Gastrocnemius medialis (tissue), 4 donors: ENCODE results near the gene HSPB6. TPM values are rescaled to one million over a fixed set of nuclear protein-coding genes. Genes with fewer than 3 reads are reported as not detected.

Experiments used
- ATAC-seq, 2 donors: fragments of 150-250 bp; one replicate each; pipeline ENCODE4 v1.9.1; 2016
- DNase-seq, 2 donors: peaks; one replicate each; pipeline ENCODE4 v3.0.0-alpha.2; 2019
- H3K27ac ChIP-seq, 4 donors: fragments of 200-600 bp; sonication (generic); 1 replicate in 1 of 4; 2 replicates in 3 of 4; pipeline ENCODE4 v1.5.1; 2016 to 2018; ENCODE audit warnings: mild to moderate bottlenecking in 2 of 4, moderate library complexity in 1 of 4
- H3K27me3 ChIP-seq, 3 donors: fragments of 200-600 bp; sonication (generic) in 2 of 3; 1 replicate in 1 of 3; 2 replicates in 2 of 3; pipeline versions ENCODE4 v1.5.1 to v1.6.0; 2016 to 2019; ENCODE audit warnings: mild to moderate bottlenecking in 1 of 3, moderate library complexity in 1 of 3
- H3K36me3 ChIP-seq, 2 donors: fragments of 200-600 bp; sonication (generic) in 1 of 2; one replicate each; pipeline ENCODE4 v1.5.1; 2017 to 2018
- H3K4me1 ChIP-seq, 2 donors: fragments of 200-600 bp; sonication (generic) in 1 of 2; one replicate each; pipeline ENCODE4 v1.5.1; 2016 to 2017; ENCODE audit warnings: mild to moderate bottlenecking in 2 of 2
- H3K4me3 ChIP-seq, 4 donors: fragments of 200-600 bp; sonication (generic) in 3 of 4; 1 replicate in 1 of 4; 2 replicates in 3 of 4; pipeline ENCODE4 v1.5.1; 2016 to 2019; ENCODE audit warnings: mild to moderate bottlenecking in 2 of 4
- H3K9me3 ChIP-seq, 3 donors: fragments of 200-600 bp; sonication (generic) in 2 of 3; 1 replicate in 1 of 3; 2 replicates in 2 of 3; pipeline ENCODE4 v1.5.1; 2016 to 2019
- CTCF ChIP-seq, 5 experiments: fragments of 450-650 bp in 3 of 5; fragments of 200-600 bp in 2 of 5; sonication (generic) in 2 of 5; IDR thresholded peaks in 4 of 5; conservative IDR thresholded peaks in 1 of 5; 1 replicate in 4 of 5; 2 replicates in 1 of 5; pipeline ENCODE4 v1.5.1; 2016 to 2019; ENCODE audit warnings: antibody characterized with exemption in 5 of 5, mild to moderate bottlenecking in 3 of 5, moderate library complexity in 3 of 5
- POLR2A ChIP-seq, 2 donors: fragments of 450-650 bp; IDR thresholded peaks; one replicate each; pipeline ENCODE4 v1.6.1; 2017; ENCODE audit warnings: antibody characterized with exemption in 2 of 2, mild to moderate bottlenecking in 2 of 2, moderate library complexity in 2 of 2
- in situ Hi-C, 4 donors: fragments of 200-750 bp; cut with MboI; loops; one replicate each; pipeline versions ENCODE4 v1.15.0 to v1.8.0; 2017; ENCODE audit warnings: low sequenced_read_pairs in 4 of 4
- intact Hi-C: fragments of 100-400 bp; cut with DNase I; formaldehyde crosslinking; loops from one replicate; pipeline ENCODE4 v1.15.1; 2023; ENCODE audit warnings: low total_unique reads
- total RNA-seq, 4 donors: library from RNA; depleted of rRNA; stranded (reverse); fragments of >200 nt; gene quantifications; one replicate each; pipeline versions ENCODE4 v1.1.0 to v1.2.3, GENCODE V29; 2016

The HSPB6 gene
- 100 to 1,000 TPM in 2 of 4 donors, 10 to 100 TPM in 2; 79.8 to 241 (median 139) TPM for total RNA-seq

GRCh38 chr19:35756377-35757230, at the start of gene HSPB6:
Gene HSPB6 (minus strand): TSS chr19:35757029. CDS start chr19:35757008, 21 bp downstream.
- intact Hi-C loops = loop anchor here (5.0 to 10.0 kb wide), 5 partner anchors 109 to 714 kb away; partner anchors contain the start of genes COX6B1, COX7A1, HPN and USF2
- Histone ChIP-seq H3K4me3 (peak within 1 kb of the TSS; percentile 57 to 84 (median 74)), H3K9me3 (no peaks in the 10 kb centered on the region), H3K27me3 (no peaks in the 10 kb centered on the region), H3K27ac (peak within 1 kb of the TSS; percentile 89 to 97 (median 95)), H3K36me3 (peaks cover 0 to 12% of the 10 kb centered on the region in 2 donors), H3K4me1 (peaks cover 28 to 43% of the 10 kb centered on the region in 2 donors)
- peak in 1 of 2 donors; percentile 74 for DNase-seq
- TF ChIP-seq POLR2A (IDR thresholded peaks at IDR 0.05) (peak; percentile 64 to 77), CTCF (IDR thresholded peaks at IDR 0.05 in 4 of 5, conservative IDR thresholded peaks at IDR 0.05 in 1 of 5) (no peak)
- in situ Hi-C loops = loop anchor here in 1 of 4 donors (25.0 kb wide), 1 partner anchor 381 kb away; the partner anchor contains the start of gene CAPNS1
- ATAC-seq = peak; percentile 3 to 15

GRCh38 chr19:35806597-35806996, 49.8 kb upstream of the HSPB6 start:
- H3K36me3 ChIP-seq = no peaks in the 10 kb centered on the region
- TF ChIP-seq POLR2A (IDR thresholded peaks at IDR 0.05) (no peak), CTCF (IDR thresholded peaks at IDR 0.05 in 4 of 5, conservative IDR thresholded peaks at IDR 0.05 in 1 of 5) (no peak)
- DNase-seq (no peak), ATAC-seq (no peak)
- in situ Hi-C loops = no loop called here
- intact Hi-C loops = no loop called here
- no peak overlapping the region for H3K4me3 ChIP-seq
- no peak overlapping the region for H3K27ac ChIP-seq
- H3K27me3 ChIP-seq = peaks cover 0 to 2% (median 0%) of the 10 kb centered on the region in 3 donors
- no peaks in the 10 kb centered on the region for H3K9me3 ChIP-seq
- H3K4me1 ChIP-seq = no peaks in the 10 kb centered on the region

- in situ Hi-C loops = no loop called here
- H3K4me3 ChIP-seq = no peak overlapping the region
- DNase-seq (no peak), ATAC-seq (no peak)
- intact Hi-C loops = no loop called here
- no peaks in the 10 kb centered on the region for H3K36me3 ChIP-seq
- H3K27me3 ChIP-seq = no peaks in the 10 kb centered on the region
- no peak for TF ChIP-seq CTCF (IDR thresholded peaks at IDR 0.05 in 4 of 5, conservative IDR thresholded peaks at IDR 0.05 in 1 of 5)
- H3K4me1 ChIP-seq = no peaks in the 10 kb centered on the region
- no peak overlapping the region for H3K27ac ChIP-seq
- no peaks in the 10 kb centered on the region for H3K9me3 ChIP-seq
Observed at GRCh38 chr19:35805526-35806102, 48.8 kb upstream of the HSPB6 start.

- Histone ChIP-seq H3K36me3 (no peaks in the 10 kb centered on the region), H3K4me1 (no peaks in the 10 kb centered on the region), H3K27me3 (peaks cover 13 to 24% (median 14%) of the 10 kb centered on the region in 3 donors), H3K4me3 (no peak overlapping the region), H3K9me3 (no peaks in the 10 kb centered on the region), H3K27ac (no peak overlapping the region)
- DNase-seq = no peak
- in situ Hi-C loops (no loop called here), intact Hi-C loops (no loop called here)
- no peak for TF ChIP-seq CTCF (IDR thresholded peaks at IDR 0.05 in 4 of 5, conservative IDR thresholded peaks at IDR 0.05 in 1 of 5)
- no peak for TF ChIP-seq POLR2A (IDR thresholded peaks at IDR 0.05)
- ATAC-seq = no peak
Observed at GRCh38 chr19:35801828-35802227, 45.0 kb upstream of the HSPB6 start.
